Large intestine (tissue), 3 donors: ENCODE measurements around the gene FANK1. TPM values are rescaled to one million over a fixed set of nuclear protein-coding genes. Genes with fewer than 3 reads are reported as not detected.
"Not testable (repeated sequence)": the region's sequence is repeated elsewhere in the genome, so short reads cannot be mapped to it uniquely, and the experiment has no call there.

Experiments
- DNase-seq, 2 donors: peaks; one replicate each; pipeline versions ENCODE4 v3.0.0 to v3.0.0-alpha.2; 2013
- H3K27ac ChIP-seq: one replicate; pipeline ENCODE4 v1.5.1; 2013; ENCODE audit warnings: low read length
- H3K27me3 ChIP-seq: 2 replicates; pipeline ENCODE4 v1.6.1; 2013; ENCODE audit warnings: low read length; ENCODE audit not compliant: control insufficient read depth, insufficient read depth
- H3K36me3 ChIP-seq: 2 replicates; pipeline ENCODE4 v1.6.1; 2013; ENCODE audit warnings: low read length; ENCODE audit not compliant: control insufficient read depth, insufficient read depth
- H3K4me1 ChIP-seq: one replicate; pipeline ENCODE4 v1.6.1; 2013; ENCODE audit warnings: low read length; ENCODE audit not compliant: control insufficient read depth, insufficient read depth
- H3K4me3 ChIP-seq: one replicate; pipeline ENCODE4 v1.5.1; 2013; ENCODE audit warnings: low read length
- H3K9me3 ChIP-seq: one replicate; pipeline ENCODE4 v1.6.1; 2013; ENCODE audit warnings: mild to moderate bottlenecking, low read depth, low read length, moderate library complexity; ENCODE audit not compliant: control insufficient read depth
- WGBS: methylation state at CpG from one replicate; pipeline ENCODE4 v1.1.5; 2013; ENCODE audit warnings: low lambda C conversion rate; ENCODE audit not compliant: insufficient coverage; 5-methylcytosine and 5-hydroxymethylcytosine counted together
- polyA plus RNA-seq: library from polyadenylated mRNA; unstranded; fragments of 120-200 nt; gene quantifications from one replicate; pipeline ENCODE4 v1.2.1, GENCODE V29; 2013

Gene FANK1
- polyA plus RNA-seq, 1 donor, result 5.0 TPM

DNA sequence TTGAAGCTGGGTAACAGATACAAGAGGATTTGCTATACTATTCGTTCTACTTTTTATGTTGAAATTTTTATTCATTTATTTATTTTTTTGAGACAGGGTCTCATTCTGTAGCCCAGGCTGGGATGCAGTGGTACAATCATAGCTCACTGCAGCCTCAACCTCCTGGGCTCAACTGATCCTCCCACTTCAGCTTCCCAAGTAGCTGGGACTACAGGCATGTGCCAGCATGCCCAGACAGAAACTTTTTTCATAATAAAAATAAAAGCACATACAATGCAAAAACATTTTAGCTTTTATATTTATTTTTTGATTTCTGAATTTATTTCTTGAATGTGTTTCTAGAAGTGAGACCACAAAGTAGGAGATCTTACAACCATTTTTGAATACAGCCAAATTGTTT, 71.2 kb downstream of the FANK1 start:
- WGBS, result no CpG with 5 or more reads among the region's 1 CpG
- no peak for DNase-seq
- H3K27me3 ChIP-seq, result no peaks in the 10 kb centered on the region
- H3K9me3 ChIP-seq, result peaks cover 5% of the 10 kb centered on the region
- no peak overlapping the region for H3K4me3 ChIP-seq
- no peaks in the 10 kb centered on the region for H3K4me1 ChIP-seq
- no peak overlapping the region for H3K27ac ChIP-seq
- no peaks in the 10 kb centered on the region for H3K36me3 ChIP-seq

DNA sequence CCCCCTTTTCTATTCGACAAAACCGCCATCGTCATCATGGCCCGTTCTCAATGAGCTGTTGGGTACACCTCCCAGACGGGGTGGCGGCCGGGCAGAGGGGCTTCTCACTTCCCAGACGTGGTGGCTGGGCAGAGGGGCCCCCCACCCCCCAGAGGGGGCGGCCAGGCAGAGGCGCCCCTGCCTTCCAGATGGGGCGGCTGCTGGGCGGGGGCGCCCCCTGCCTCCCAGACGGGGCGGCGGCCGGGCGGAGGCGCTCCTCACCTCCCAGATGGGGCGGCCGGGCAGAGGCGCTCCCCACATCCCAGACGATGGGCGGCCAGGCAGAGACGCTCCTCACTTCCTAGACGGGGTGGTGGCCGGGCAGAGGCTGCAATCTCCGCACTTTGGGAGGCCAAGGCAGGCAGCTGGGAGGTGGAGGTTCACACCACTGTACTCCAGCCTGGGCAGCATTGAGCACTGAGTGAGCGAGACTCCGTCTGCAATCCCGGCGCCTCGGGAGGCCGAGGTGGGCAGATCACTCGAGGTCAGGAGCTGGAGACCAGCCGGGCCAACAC, 73.8 kb downstream of the FANK1 start:
- WGBS, result no CpG with 5 or more reads among the region's 36 CpGs

DNA sequence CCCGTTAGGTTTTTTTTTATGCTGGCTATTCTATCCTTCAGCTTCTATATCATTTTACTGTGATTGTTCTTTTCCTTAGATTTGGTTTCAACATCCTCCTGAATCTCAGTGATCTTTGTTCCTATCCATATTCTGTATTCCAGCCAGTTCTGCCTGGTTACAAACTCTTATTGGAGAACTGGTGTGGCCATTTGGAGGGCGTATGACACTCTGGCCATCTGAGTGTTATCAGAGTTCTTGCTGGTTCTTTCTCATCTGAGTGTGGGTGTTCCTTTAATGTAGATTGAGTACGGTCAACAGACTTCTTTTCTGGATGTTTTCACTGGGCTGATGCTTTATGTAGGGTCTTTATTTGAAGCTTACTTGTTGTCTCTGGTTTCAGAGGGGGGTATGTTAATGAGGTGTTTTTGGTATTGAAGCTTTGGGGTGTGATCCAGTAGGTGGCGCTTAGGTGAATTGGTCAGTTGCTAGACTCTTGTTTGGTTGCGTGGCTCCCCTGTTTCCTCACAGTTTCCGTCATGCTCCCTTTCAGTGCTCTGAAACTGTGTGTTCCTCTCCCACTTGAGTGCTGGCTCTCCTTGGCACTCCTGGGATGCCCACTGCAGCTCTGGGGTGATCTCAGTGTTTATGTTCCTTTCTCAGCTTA, 80.7 kb downstream of the FANK1 start:
- no peaks in the 10 kb centered on the region for H3K9me3 ChIP-seq
- no peak overlapping the region for H3K4me3 ChIP-seq
- 100% methylated on average over 1 of the region's 6 CpGs for WGBS
- no peaks in the 10 kb centered on the region for H3K36me3 ChIP-seq
- no peaks in the 10 kb centered on the region for H3K27me3 ChIP-seq
- no peak overlapping the region for H3K27ac ChIP-seq
- H3K4me1 ChIP-seq, result no peaks in the 10 kb centered on the region
- DNase-seq, result no peak

More for the DNA sequence above, 73.8 kb downstream of the FANK1 start:
- not testable (repeated sequence) for H3K27me3 ChIP-seq, H3K9me3 ChIP-seq, H3K4me1 ChIP-seq, DNase-seq, H3K36me3 ChIP-seq, H3K4me3 ChIP-seq, H3K27ac ChIP-seq

DNA sequence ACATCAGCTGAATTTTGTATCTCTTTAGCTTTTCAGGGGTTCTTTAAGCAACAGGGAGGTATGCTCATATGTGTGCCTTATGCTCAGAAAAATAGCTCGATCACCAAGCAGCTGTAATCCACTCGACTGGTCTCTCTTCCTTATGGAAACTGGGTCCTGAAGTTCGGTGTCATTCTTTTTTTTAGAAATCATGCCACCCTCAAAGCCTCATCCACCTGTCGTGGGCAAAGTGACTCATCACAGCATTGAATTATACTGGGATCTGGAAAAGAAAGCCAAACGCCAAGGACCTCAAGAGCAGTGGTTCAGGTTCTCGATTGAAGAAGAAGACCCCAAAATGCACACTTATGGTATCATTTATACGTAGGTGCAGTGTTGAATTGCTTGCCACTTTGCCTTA, 83.6 kb downstream of the FANK1 start:
- H3K9me3 ChIP-seq, result no peaks in the 10 kb centered on the region
- WGBS, result no CpG with 5 or more reads among the region's 7 CpGs
- no peaks in the 10 kb centered on the region for H3K27me3 ChIP-seq
- no peaks in the 10 kb centered on the region for H3K36me3 ChIP-seq
- no peak overlapping the region for H3K4me3 ChIP-seq
- DNase-seq, result no peak
- no peaks in the 10 kb centered on the region for H3K4me1 ChIP-seq
- H3K27ac ChIP-seq, result no peak overlapping the region

DNA sequence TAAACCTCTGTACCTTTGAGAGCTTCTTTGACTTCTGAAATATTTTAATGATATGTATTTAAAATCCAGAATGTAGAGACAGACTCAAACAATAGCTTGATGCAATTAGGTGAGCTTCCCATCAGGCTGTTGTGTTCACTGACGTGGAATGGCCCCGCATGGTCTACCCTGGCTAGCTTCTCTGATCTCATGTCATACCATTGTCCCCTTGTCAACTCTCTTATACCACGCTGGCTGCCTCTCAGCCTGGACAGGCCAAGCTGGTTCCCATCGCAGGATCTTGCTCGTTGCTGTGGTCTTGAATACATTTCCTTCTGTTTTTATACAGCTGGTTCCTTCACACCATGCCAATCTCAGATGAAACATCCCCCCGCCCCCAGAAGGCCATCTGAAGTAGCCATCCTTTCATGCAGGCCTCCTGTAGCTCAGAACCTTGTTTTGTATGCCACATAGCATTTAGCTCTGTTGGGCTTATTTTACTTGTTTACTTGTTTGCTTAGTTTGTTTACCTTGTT, 84.2 kb downstream of the FANK1 start:
- WGBS, result 80% methylated on average over 1 of the region's 6 CpGs
- no peaks in the 10 kb centered on the region for H3K36me3 ChIP-seq
- DNase-seq, result no peak
- H3K4me3 ChIP-seq, result no peak overlapping the region
- H3K9me3 ChIP-seq, result no peaks in the 10 kb centered on the region
- H3K4me1 ChIP-seq, result no peaks in the 10 kb centered on the region
- no peaks in the 10 kb centered on the region for H3K27me3 ChIP-seq
- no peak overlapping the region for H3K27ac ChIP-seq

DNA sequence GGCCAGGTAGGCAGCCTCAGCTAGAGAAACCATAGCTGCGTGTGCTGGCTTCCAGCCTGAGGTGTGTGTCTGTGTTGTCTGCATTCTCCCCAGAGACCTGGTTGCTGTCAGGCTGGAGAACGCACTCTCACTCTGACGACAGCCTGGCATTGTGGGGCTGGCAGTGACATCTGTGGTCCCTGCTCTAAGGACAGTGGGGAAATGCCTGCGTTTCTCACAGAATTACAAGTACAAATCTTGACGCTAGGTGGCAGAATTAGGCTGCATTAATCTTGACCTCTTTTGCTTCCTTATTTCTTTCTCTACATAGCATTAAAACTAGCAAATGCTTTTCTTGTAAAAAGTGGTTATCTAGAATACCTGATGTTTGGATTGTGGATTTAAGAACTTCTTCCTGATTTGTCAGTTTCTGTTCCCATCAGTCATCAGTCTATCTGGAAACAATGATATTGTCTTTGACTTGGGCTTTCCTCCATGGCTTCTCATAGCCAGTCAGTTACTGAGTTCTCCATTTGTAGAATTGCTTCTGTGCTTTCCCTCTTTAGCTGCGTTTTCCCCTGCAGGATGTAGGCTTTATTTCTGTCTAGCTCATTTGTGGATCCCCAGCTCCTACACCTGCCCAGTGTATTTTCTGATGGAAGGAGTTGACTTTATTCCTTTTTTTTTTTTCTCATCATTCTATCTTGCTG, 86.0 kb downstream of the FANK1 start:
- H3K27me3 ChIP-seq, result no peaks in the 10 kb centered on the region
- WGBS, result 17% methylated on average over 1 of the region's 6 CpGs
- no peak overlapping the region for H3K4me3 ChIP-seq
- H3K9me3 ChIP-seq, result no peaks in the 10 kb centered on the region
- no peaks in the 10 kb centered on the region for H3K36me3 ChIP-seq
- peak; percentile 33 to 49 for DNase-seq
- no peaks in the 10 kb centered on the region for H3K4me1 ChIP-seq
- H3K27ac ChIP-seq, result no peak overlapping the region

DNA sequence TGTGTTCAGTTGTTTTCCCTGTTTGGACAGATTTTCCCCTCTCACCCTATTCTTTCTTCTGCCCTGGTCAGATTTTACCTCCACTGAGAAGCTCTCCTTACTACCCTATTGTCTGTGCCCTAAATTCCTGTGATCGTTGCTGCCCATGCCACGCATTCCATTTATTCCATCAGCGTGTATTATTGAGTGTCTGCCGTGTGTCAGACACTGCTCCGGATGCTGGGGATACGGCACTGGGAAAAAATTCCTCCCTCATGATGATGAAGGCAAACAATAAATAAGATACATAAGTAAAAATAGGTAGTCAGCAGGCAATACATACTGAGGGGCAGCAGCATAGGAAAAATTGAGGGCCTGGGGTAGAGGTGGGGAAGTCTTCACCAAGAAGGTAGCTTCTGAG, 86.8 kb downstream of the FANK1 start:
- DNase-seq, result no peak
- H3K9me3 ChIP-seq, result no peaks in the 10 kb centered on the region
- WGBS, result no CpG with 5 or more reads among the region's 6 CpGs

DNA sequence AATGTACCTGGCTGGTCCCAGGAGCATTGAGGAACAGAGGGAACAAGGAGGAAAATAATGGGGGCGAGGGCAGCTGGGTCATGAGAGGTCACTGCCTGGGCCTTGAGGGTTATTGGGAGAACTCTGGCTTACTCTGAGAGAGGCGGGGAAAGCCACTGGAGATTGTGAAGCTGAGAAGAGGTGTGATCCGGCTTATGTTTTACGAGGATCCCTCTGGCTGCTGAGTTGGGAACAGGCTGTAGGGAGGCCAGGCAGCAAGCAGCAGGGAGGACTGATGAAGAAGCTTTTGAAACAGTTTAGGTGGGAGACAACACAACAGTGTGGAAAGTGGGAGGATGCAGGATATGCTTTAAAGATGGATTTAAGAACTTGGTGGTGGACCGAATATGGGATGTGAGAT, 87.3 kb downstream of the FANK1 start:
- DNase-seq, result no peak
- Histone ChIP-seq H3K36me3 (no peaks in the 10 kb centered on the region), H3K27me3 (no peaks in the 10 kb centered on the region), H3K4me3 (no peak overlapping the region), H3K9me3 (no peaks in the 10 kb centered on the region), H3K4me1 (no peaks in the 10 kb centered on the region), H3K27ac (no peak overlapping the region)
- WGBS, result no CpG with 5 or more reads among the region's 5 CpGs

More for the DNA sequence above, 86.8 kb downstream of the FANK1 start:
- no peak overlapping the region for H3K27ac ChIP-seq
- no peak overlapping the region for H3K4me3 ChIP-seq
- no peaks in the 10 kb centered on the region for H3K36me3 ChIP-seq
- H3K4me1 ChIP-seq, result no peaks in the 10 kb centered on the region
- no peaks in the 10 kb centered on the region for H3K27me3 ChIP-seq

DNA sequence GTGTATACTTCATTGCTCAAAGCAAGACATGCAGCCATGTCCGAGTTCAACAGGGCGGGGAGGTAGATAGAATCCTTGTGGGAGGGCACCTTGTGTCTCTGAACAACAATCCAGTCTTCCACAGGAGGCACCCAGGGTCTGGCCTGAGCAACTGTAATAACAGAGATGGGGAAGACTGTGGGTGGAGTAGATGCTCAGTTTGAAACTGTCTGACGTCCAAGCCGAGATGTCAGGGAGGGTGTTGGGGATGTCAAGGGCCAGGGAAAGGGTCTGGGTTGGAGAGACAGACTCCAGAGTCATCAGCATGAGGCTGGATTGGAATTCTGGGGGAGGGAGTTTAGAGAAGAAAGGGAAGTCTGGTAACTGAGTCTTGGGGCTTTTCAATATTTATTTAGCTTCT, 88.0 kb downstream of the FANK1 start:
- no peaks in the 10 kb centered on the region for H3K36me3 ChIP-seq
- WGBS, result no CpG with 5 or more reads among the region's 4 CpGs
- H3K27me3 ChIP-seq, result no peaks in the 10 kb centered on the region
- no peak for DNase-seq
- H3K4me1 ChIP-seq, result no peaks in the 10 kb centered on the region
- no peak overlapping the region for H3K4me3 ChIP-seq
- no peaks in the 10 kb centered on the region for H3K9me3 ChIP-seq
- H3K27ac ChIP-seq, result no peak overlapping the region

DNA sequence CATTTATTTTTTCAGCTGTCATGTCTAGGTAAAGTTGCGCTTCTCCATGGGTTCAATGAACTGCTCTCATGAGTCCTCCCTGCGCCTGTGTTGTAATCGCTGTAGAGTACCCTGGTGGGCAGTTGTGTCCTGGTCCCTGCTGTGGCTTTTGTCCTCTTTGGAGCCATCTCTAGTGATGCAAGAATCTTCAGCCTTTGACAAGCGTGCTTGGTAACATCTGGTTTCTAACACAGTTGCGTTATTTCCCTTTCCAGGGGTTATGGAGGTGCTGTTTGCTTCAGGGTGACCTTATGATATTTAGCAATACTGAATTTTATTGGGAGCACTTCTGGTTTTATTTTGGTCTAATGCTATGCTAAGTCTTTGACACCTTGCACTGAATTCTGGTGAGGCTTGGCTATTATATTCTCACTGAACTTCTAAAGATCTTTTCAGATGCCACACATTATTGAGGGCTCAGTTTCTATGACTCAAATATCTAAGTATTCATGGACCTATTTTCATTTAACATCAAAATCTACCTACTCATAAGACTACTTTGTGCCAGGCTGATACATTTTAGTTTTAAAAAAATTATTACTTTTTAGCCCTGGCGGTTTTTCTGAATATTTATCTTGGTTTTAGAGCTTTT, 88.6 kb downstream of the FANK1 start:
- no peak for DNase-seq
- Histone ChIP-seq H3K4me3 (no peak overlapping the region), H3K4me1 (no peaks in the 10 kb centered on the region), H3K27me3 (no peaks in the 10 kb centered on the region), H3K27ac (no peak overlapping the region), H3K36me3 (no peaks in the 10 kb centered on the region), H3K9me3 (no peaks in the 10 kb centered on the region)
- WGBS, result 93% methylated on average over 1 of the region's 6 CpGs
